HG03196 (cell line): ENCODE data around the gene NRXN3.

ENCODE experiments used
- ATAC-seq: cut with Tn5 transposase; IDR thresholded peaks from one replicate; pipeline ENCODE4 v1.9.1; 2021; ENCODE audit not compliant: unreplicated experiment

Gene NRXN3

DNA sequence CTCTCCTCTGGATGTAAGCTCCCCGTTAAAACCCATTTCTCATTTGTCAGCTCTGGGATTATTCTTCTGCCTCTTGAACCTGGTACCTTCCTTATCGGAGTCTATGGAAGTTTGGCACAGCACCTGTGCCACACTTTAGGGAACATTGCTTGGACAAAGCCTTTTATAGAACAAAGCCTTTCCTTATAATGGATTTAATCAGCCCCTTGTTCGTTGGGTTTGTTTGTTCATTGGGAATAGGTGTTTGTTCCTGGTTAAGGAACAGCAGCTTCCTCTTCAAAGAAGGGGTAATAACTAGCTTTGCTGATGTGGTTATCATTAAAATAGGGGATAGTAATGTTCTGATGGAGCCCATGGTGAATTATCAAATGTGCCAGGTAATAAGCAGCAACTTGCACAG lies 70.4 kb downstream of the NRXN3 start:
- ATAC-seq, result no peak

DNA sequence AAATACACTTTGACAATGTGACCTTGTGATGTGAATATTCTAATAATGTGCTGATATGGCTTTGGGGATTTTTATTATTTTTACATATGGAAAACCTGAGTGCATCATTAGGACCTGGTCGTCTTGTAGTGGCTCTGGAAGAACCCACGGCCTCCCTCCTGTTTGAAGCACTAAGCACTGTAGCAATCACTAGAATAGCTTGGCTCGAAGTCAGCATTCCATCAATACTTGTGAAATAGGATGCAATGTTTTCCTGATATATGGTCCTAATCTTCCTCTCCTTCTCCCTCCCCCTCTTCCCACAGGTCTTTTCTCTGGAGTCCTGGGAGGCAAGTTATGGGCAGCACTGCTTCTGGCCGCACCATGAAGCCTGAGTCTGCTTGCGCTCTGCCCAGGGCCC lies 71.9 kb downstream of the NRXN3 start:
- ATAC-seq, result no peak

DNA sequence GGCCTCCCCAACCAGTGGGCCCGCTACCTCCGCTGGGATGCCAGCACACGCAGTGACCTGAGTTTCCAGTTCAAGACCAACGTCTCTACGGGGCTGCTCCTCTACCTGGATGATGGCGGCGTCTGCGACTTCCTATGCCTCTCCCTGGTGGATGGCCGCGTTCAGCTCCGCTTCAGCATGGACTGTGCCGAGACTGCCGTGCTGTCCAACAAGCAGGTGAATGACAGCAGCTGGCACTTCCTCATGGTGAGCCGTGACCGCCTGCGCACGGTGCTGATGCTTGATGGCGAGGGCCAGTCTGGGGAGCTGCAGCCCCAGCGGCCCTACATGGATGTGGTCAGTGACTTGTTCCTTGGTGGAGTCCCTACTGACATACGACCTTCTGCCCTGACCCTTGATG lies 73.0 kb downstream of the NRXN3 start:
- ATAC-seq, result no peak

DNA sequence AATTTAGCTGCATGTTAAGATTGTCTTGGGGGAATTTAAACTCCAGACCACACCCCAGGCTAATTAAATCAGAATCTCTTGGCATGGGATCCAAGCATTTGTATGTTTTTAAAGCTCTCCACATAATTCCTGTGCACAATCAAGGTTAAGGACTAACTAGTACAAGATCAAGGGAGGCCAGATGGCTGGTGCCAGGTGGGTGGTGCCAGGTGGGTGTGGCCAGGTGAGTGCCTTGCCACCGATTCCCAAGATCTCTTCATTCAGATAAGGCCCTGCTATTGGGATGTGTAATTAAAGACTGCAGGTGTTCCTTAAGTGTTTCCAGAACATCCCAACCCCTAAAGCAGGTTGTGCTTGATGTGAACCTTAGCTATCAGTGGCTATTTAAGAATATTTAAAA lies 75.1 kb downstream of the NRXN3 start:
- no peak for ATAC-seq

DNA sequence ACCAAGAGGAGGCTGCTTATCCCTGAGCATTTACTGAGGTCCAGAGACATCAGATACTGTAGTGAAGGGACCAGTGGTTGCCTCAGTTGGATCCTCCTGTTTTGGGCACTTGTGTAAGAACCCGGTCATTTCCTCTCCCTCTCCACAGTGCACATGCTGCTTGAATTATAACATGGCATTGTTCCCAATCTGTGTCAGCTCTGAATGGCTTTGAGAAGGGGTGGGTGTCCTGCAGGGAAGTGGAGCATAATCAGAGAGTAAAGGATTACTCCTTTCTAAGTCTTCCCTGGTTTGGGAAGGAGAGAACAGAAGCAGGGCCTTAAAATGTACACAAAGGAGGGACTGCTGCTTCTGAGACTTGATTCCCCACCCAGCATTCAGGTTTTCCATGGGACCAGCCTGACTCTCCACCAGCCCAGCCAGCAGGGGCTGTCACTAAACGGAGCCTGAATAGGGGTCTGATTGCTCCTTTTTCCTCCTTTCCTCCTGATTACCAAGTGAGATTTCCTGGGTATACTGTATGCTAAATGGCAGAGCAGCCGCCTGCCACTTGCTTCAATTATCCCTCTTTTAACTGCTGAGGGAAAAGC lies 78.4 kb downstream of the NRXN3 start:
- no peak for ATAC-seq

DNA sequence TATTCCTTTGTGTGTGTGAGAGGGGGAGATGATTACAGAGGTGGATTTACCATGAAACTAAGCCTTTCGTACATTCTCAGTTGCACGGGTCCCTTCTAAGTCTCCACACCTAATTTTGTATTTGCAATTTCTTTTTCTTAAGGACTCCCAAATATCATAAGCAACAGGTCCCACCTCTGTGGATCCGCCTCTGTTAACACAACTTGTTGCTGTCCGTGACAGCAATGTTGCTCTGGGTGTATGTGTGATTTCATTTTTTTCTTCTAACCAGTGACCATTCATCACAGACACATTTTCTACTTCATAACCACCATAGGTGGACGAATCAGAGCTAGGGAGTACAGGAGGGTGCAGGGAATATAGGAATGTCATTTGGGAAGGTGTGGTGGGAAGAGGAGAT lies 81.1 kb downstream of the NRXN3 start:
- no peak for ATAC-seq

DNA sequence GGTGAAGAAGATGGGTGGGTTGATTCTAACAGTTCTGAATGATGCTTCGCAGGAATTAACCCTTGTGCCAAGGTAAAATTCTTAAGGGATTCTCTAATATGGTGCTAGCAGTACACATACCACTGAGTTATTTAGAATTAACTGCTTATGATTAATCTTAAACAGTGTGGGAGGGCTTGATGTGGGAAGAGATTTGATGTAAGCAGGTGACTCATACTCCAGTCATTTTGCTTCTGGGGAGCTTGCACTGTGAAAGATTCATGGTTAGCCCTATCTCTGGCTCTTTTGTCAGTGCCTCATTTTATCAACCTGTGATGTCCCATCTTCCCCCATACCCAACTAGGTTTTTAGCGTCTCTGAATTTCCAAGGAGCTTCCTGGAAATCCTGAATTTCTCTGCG lies 83.8 kb downstream of the NRXN3 start:
- no peak for ATAC-seq

DNA sequence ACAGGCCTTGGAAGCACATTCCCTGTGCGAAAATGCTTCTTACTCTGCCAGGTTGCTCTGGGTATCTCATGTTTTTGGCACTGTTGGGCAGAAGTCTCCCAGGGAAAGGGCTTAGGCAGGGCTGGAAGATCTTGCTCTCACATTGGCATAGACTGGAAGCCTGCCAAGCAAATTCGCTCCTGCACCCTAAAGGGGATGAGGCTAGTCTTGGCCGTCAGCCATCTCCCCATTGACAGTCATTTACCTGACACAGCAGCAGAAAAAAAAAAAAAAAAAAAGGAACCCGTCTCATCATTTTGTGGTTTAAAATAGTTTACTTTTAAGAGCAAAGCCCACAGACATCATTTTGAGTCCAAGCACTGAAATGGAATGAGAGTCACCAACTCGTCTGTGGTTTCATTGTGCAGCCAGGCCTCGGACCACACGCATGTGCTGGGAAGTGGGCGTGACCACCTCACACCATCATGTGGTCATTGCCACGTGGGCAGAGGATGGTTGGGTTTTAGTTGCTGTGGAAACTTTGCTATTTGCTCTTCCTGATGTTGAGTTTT lies 84.8 kb downstream of the NRXN3 start:
- no peak for ATAC-seq

DNA sequence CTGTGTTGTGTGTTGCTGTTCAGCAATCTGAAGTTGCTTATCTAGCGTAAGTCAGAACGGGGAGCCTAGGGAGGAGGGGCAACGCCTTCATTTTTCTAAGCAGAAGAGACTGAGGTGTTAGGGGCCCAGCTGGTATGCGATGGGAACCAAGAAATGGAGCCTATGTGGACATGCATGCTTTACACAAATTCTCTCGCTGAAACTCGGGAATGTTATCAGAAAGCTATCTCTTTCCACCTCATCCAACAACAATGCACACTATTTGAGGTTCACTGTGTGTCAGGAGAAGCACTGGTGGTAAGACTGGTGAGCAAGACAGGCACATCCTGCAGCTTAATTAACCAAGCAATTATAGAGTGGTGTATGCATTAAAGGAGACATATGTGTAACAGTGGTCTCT lies 89.7 kb downstream of the NRXN3 start:
- no peak for ATAC-seq

DNA sequence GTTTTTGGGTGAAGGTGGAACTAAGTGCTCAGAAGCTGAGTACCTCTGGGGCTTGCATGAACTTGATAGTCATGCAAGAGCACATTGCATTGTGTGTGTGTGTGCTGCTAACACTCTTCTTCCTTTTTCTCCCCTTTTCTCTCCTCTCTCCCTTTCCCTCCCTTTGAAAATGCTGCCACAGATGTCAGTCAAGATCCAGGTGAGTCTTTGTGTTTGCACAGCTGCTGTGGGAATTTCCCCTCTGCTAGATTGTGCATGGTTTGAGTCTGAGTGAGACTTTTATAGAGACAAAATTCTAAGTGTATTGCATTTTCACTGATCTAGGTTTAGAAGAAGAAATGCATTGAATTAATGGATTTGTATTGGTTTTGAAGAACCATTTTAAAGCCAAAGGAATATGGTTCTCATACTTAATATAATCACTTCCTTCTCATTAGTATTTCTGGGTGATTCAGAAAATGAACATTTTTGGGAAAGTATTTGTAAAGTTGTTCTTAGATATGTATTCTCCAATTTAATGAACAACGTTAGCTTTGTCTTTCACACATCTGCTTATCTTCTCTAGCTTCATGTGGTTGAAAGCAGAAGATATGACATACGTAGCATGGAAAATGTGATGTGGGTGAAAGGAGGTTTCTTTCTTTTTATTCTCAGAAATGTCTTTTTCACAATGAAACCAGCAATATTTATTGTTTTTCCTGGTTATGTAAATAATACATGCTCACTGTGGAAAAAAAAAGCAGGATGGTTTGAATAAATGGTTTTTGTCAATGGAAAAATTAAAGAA lies 108.5 kb downstream of the NRXN3 start:
- ATAC-seq, result no peak

DNA sequence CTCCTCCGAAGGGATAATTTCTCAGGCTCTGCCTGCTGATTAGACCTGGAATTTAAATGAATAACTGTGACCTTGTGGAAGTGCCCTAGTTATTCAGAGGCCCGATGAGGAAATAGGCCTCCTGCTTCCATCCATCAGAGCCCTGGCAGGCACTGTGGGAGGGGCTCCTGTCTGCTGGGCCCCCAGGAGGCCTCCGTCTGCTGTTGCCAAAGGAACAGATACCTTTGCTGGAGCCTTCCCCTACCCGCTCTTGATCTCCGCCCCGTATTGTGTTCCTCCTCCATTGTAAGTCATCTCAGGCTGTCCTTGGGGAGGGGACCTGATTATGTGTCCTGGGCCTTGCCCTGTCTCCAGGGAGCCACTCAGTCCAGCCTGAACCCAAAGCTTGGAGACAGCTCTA lies 112.3 kb downstream of the NRXN3 start:
- no peak for ATAC-seq

DNA sequence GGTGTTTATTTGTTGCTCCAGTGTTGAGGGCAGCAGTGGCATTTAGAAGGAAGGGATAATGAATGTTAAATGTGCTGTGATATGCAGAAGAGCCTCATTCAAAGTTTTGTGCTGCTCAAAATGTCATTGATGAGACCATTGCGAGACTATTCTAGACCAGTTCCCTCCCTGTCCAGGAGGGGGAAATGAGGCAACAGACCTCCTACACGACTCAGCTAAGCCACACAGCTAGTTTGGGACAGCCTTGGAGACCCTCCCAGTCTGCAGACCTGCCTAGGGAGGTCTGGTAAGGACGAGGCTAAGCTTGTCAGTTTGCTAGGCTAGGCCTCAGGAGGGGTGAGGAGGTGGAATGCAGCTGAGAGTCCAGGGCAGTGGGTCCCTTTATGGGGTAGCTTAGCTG lies 116.0 kb downstream of the NRXN3 start:
- no peak for ATAC-seq

DNA sequence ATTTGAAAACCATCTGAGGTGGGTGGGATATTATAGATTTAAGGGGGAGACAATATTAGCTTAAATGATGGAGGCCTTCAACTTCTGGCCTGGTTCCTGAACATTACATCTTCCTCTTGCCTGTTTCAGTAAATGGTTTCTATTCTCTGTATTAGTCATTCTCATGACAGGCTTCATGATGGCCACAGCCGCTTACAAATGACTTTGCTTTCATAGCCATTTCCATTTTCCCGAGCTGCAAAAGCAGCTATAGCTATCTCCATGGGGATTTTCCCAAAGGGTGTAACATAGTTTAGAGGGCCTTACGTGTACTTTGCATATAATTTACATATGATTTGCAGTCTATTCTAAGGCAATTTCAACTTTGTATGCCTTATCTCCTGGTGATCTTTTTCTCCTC lies 121.8 kb downstream of the NRXN3 start:
- ATAC-seq, result no peak

DNA sequence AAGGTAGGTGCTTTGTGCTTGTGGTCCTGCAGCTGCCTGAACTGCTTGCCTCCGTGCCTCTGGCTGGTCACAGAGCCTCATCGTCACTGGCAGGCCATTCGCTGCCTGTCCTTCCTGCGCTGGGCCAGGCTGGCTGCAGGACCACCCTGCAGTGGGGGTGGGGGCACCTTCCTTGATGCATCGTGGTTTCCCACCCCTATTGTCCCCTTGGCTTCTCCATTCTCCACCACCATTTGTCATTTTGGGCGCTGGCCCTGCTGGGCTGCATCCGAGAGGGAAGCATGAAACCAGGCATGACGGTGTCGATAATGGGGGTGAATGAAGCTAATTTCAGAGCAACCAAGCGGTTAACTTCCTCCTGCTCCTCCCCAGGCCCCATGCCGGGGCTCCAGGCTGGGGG lies 127.7 kb downstream of the NRXN3 start:
- no peak for ATAC-seq

DNA sequence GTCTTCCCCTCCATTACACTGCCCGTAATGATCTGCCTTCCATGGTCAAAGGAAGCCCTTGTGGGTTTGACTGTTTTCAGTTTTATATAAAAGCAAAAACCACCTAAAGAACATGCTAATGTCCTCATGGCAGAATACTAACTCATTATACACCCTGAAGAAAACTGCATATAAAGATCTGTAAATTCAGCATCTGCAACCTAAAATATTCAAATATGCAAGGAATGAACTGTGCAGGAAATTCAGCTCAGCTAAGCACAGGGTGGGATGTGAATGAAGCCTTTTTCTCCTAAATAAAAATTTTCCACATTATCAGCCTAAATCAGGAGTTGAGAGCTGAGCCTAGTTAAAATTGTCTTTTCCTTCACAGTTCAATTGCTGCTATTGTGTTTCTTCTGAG lies 128.1 kb downstream of the NRXN3 start:
- no peak for ATAC-seq

DNA sequence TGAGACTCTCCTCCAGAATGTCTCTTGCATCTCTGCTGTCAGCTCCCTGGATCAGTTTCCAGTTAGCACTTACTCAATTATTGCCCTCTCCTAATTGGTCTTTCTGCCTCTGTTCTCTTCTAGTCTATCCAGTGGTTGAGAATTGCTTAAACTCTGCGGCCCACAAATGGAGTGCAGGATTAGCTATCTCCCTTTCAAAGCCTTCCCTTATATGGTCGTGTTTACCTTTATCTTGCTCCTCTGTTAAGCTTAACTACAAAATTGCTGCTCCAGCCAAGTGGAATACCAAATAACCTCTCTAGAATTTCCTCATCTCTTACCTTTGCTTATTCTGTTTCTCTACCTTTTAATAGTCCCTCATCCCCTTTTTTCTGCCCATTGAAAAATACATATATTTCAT lies 132.7 kb downstream of the NRXN3 start:
- no peak for ATAC-seq

DNA sequence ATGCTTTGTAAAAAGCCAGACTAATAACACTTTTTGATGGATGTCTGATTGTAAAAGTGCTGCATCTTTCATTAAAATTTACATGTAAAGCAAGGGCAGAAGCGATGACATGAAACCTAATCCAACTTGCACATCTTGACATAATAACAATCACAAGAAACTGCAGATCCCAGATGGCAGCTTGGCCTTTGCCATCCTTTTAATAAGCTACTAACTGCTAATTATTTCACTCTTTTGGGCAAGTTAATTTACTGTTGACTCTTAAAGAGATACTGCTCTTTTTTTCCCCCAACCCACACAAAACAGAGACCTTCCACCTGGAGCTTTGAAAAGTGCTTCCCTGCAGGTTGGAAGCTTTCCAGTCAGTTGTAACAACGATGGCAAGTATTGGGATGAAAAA lies 137.5 kb downstream of the NRXN3 start:
- no peak for ATAC-seq

DNA sequence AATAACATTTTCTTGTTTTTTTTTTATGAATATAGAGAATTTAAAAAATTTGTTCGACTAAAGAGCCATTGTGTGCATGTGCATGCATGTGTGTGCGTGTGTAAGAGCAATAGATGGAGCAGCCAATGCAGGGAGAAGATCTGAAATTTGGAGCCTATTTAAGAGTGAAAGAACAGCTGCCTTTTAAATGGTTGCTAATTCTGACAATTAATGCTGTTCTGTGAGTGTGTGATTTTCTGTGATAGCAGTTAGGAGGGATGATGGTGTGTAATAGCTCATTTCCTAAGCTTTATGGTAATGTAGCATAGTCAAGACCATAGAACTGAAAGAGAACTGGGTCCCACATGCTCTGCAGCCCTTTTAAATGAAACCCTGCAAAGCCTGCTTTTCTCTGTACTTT lies 137.9 kb downstream of the NRXN3 start:
- no peak for ATAC-seq

DNA sequence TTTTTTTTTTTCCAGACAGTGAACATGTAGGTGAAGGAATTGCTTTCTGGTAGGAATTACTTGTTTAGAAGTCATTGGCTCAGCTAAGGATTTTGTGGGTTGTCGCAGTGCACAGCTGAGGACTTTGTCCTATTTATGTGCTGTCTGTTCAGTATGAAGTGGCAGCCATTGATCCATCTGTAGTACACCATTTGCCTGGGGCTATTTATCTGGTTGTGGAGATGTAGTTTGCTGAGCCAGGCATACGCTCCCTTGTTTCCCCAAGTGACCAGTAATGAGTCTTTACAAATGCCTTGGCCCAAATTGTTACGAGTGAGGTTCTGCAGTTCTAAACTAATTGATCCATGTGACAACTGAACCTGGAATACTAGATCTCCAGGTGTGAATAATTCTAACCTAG lies 140.1 kb downstream of the NRXN3 start:
- no peak for ATAC-seq

DNA sequence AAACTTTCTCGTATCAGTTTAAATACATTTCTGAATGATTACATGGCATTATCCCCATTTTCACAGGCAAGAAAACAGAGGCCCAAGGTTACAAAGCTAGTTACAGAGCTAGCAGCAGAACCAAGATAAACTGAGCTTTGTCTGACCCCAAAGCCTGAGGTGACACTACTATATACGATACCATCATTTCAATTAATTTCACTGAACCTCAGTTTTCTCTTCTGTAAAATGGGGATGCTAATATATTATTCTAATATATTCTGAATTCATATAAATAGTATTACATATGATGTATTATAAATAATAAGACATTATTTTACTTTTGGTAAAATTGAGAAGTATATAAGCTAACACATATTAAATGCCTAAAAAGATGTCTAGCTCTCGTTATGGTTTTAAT lies 143.3 kb downstream of the NRXN3 start:
- no peak for ATAC-seq

DNA sequence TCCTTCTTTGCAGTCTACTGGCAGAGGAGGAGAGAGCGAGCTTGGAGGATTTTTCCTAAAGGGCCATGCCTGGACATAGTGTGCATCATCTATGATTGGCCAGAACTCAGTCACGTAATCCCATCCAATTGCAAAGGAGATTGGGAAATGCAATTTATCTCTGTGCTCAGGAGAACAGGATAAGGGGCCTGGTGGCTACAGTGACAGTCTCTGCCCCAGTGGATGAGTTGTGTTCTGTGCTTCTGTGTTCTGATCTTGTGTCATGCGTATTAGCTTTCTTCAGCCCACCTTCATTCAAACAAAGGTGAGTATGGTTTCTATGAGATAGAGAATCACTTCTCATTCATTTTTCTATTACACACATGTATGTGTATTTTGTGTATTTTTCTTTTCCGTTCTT lies 144.3 kb downstream of the NRXN3 start:
- ATAC-seq, result no peak

DNA sequence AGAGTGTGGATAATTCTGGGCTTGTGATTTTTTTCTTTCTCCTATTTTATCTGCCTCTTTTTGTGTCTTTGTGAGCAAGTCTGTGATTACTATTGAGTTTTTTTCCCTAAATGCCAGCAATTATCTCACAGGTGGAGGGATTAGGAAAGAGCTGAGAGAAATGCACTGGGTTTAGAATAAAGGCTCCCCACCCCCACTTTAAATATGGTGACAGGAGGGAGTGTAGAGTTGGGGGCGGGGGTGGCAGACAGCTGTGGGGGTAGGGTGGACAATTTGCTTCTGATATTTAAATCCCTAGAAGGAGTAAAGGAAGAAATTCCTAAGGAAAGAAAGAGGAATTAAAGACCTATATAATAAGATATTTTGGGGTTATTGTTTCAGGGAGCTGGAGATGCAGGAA lies 145.9 kb downstream of the NRXN3 start:
- ATAC-seq, result no peak

DNA sequence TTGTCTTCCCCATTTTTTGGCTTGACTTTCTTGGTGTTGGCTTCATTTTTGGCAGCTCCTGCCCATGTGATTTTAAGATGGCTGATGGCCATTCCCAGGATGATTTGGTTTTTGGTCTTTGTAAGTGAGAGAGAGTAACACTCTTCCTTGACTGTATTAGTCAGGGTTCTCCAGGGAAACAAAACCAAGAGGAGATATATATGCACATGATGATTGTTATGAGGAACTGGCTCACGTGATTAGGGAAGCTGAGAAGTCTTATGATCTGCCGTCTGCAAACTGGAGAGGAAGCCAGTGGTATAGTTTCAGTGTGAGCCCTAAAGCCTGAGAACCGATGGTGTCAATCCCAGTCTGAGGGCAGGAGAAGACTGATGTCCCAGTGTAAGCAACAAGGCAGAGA lies 146.6 kb downstream of the NRXN3 start:
- no peak for ATAC-seq
